Stimulated activated CD8-positive, alpha-beta memory T cell treated with anti-CD3 and anti-CD28 coated beads, Interleukin-15, amount 100 ng/mL, for 1 hour (primary cell): ENCODE data around the gene GLDN.

ENCODE experiments used
- DNase-seq: peaks from one replicate; pipeline ENCODE4 v3.0.0-alpha.2; 2020; ENCODE audit warnings: low read depth

GLDN gene

GRCh38 chr15:51356983-51357382 lies 15.5 kb downstream of the GLDN start:
- DNase-seq: no peak

- DNase-seq: no peak
Measured at GRCh38 chr15:51359981-51360380, 18.5 kb downstream of the GLDN start.

- DNase-seq: no peak
Measured at GRCh38 chr15:51363383-51363782, 21.9 kb downstream of the GLDN start.

GRCh38 chr15:51365417-51365816 lies 24.0 kb downstream of the GLDN start:
- no peak for DNase-seq

GRCh38 chr15:51366071-51366470 lies 24.6 kb downstream of the GLDN start:
- DNase-seq: no peak

- no peak for DNase-seq
Measured at GRCh38 chr15:51366920-51367319, 25.5 kb downstream of the GLDN start.

- DNase-seq: no peak
Measured at GRCh38 chr15:51367322-51367976, 26.0 kb downstream of the GLDN start.

GRCh38 chr15:51368307-51368706 lies 26.9 kb downstream of the GLDN start:
- no peak for DNase-seq

- DNase-seq: no peak
Measured at GRCh38 chr15:51368751-51369450, 27.4 kb downstream of the GLDN start.

GRCh38 chr15:51369451-51369761 lies 28.0 kb downstream of the GLDN start:
- DNase-seq: no peak

- no peak for DNase-seq
Measured at GRCh38 chr15:51371266-51371665, 29.8 kb downstream of the GLDN start.

GRCh38 chr15:51374131-51374530 lies 32.7 kb downstream of the GLDN start:
- no peak for DNase-seq

- no peak for DNase-seq
Measured at GRCh38 chr15:51375966-51376640, 34.6 kb downstream of the GLDN start.

- DNase-seq: no peak
Measured at GRCh38 chr15:51377038-51377786, 35.8 kb downstream of the GLDN start.

- no peak for DNase-seq
Measured at GRCh38 chr15:51378406-51378805, 37.0 kb downstream of the GLDN start.

GRCh38 chr15:51379390-51379789 lies 37.9 kb downstream of the GLDN start:
- no peak for DNase-seq

- no peak for DNase-seq
Measured at GRCh38 chr15:51380999-51381806, 39.7 kb downstream of the GLDN start.

GRCh38 chr15:51382787-51383186 lies 41.3 kb downstream of the GLDN start:
- DNase-seq: no peak

- no peak for DNase-seq
Measured at GRCh38 chr15:51386029-51386428, 44.6 kb downstream of the GLDN start.

- no peak for DNase-seq
Measured at GRCh38 chr15:51386486-51386885, 45.0 kb downstream of the GLDN start.

GRCh38 chr15:51386960-51387698 lies 45.7 kb downstream of the GLDN start:
- DNase-seq: no peak
